PC-3 (cell line): Measurements from ENCODE around the gene ALDH3B2. TPM values are rescaled to one million over a fixed set of nuclear protein-coding genes. Genes with fewer than 3 reads are reported as not detected.
A peak's percentile ranks its signal among the peaks of the same experiment; 100 is the strongest.

Experiments
- ATAC-seq: fragments of 200-7000 bp; cut with Tn5 transposase; 2 replicates; pipeline ENCODE4 v1.9.1; 2020; ENCODE audit warnings: mild to moderate bottlenecking, moderate library complexity
- BruUV-seq: library from RNA; stranded (reverse); fragments of 400-500 nt; replicated peaks from 2 replicates; lab custom pipeline; 2021; lab: Mats Ljungman, UMichigan
- CTCF ChIA-PET: fragments of 300-600 bp; sonication (Branson Sonifier 250); formaldehyde crosslinking; loops from one replicate; lab custom pipeline; 2022; ENCODE audit warnings: antibody characterized with exemption; lab: Charles Lee
- POLR2A ChIA-PET: fragments of 300-600 bp; sonication (Branson Sonifier 250); formaldehyde crosslinking; loops from one replicate; lab custom pipeline; 2022; ENCODE audit warnings: antibody characterized with exemption; ENCODE audit not compliant: unreplicated experiment; lab: Charles Lee
- DNase-seq: peaks from one replicate; pipeline ENCODE4 v3.0.0-alpha.2; 2015
- H2AFZ ChIP-seq: fragments of 300-600 bp; sonication (generic); 2 replicates; pipeline ENCODE4 v1.6.0; 2016; ENCODE audit warnings: antibody characterized with exemption, low read length
- H3F3A ChIP-seq: fragments of 300-600 bp; sonication (generic); one replicate; pipeline ENCODE4 v1.6.0; 2017; ENCODE audit warnings: antibody characterized with exemption, low read length, control low read depth, mild to moderate bottlenecking; ENCODE audit not compliant: unreplicated experiment
- H3K27ac ChIP-seq: fragments of 300-600 bp; sonication (generic); 2 replicates; pipeline ENCODE4 v1.5.1; 2016; ENCODE audit warnings: mild to moderate bottlenecking, low read length
- H3K27me3 ChIP-seq: fragments of 300-600 bp; sonication (generic); 2 replicates; pipeline ENCODE4 v1.6.1; 2016; ENCODE audit warnings: low read length, mixed read lengths
- H3K36me3 ChIP-seq: fragments of 300-600 bp; sonication (generic); 2 replicates; pipeline ENCODE4 v1.6.1; 2016; ENCODE audit warnings: low read depth, mixed run types, low read length, mixed read lengths
- H3K4me1 ChIP-seq: fragments of 300-600 bp; sonication (generic); 2 replicates; pipeline ENCODE4 v1.5.1; 2016; ENCODE audit warnings: low read length; ENCODE audit not compliant: insufficient read depth
- H3K4me2 ChIP-seq: fragments of 300-600 bp; sonication (generic); 2 replicates; pipeline ENCODE4 v1.6.0; 2016; ENCODE audit warnings: low read length
- H3K4me3 ChIP-seq: fragments of 300-600 bp; sonication (generic); 2 replicates; pipeline ENCODE4 v1.5.1; 2016; ENCODE audit warnings: mild to moderate bottlenecking, low read length, mixed read lengths
- H3K79me2 ChIP-seq: fragments of 300-600 bp; sonication (generic); 2 replicates; pipeline ENCODE4 v1.6.1; 2017; ENCODE audit warnings: low read length, mixed read lengths
- H3K9ac ChIP-seq: fragments of 300-600 bp; sonication (generic); 2 replicates; pipeline ENCODE4 v1.6.0; 2016; ENCODE audit warnings: mild to moderate bottlenecking, low read length
- H3K9me2 ChIP-seq: fragments of 300-600 bp; sonication (generic); replicated peaks from 2 replicates; pipeline ENCODE4 v1.6.1; 2016; ENCODE audit warnings: mixed run types, low read length, mixed read lengths
- H3K9me3 ChIP-seq: fragments of 300-600 bp; sonication (generic); 2 replicates; pipeline ENCODE4 v1.6.1; 2016; ENCODE audit warnings: low read length, mixed read lengths
- H4K20me1 ChIP-seq: fragments of 300-600 bp; sonication (generic); 2 replicates; pipeline ENCODE4 v1.6.1; 2016; ENCODE audit warnings: low read length, mixed read lengths
- EZH2 ChIP-seq: fragments of 300-600 bp; sonication (generic); IDR thresholded peaks from one replicate; pipeline ENCODE4 v1.6.1; 2017; ENCODE audit warnings: antibody characterized with exemption, mild to moderate bottlenecking, low read length; ENCODE audit not compliant: unreplicated experiment
- EZH2phosphoT487 ChIP-seq: fragments of 300-600 bp; sonication (generic); IDR thresholded peaks from 2 replicates; pipeline ENCODE4 v1.6.1; 2018; ENCODE audit warnings: mild to moderate bottlenecking, antibody characterized with exemption, low read length, borderline replicate concordance
- intact Hi-C: fragments of 100-400 bp; cut with micrococcal nuclease; formaldehyde crosslinking; loops from 2 replicates; pipeline ENCODE4 v1.9.0; 2023
- total RNA-seq: library from RNA; depleted of rRNA; stranded (reverse); fragments of >200 nt; gene quantifications from 2 replicates; pipeline ENCODE4 v1.2.3, GENCODE V29; 2014
- TF ChIP-seq, protein P1 (sequence below): fragments of 300-600 bp; sonication (generic); conservative IDR thresholded peaks from 2 replicates; pipeline ENCODE4 v1.5.1; 2017; ENCODE audit warnings: antibody characterized with exemption, low read depth, mild to moderate bottlenecking, low read length

Gene ALDH3B2
- total RNA-seq, 1 experiment from 2014 or later = not detected

GRCh38 chr11:67617243-67617953, 57.0 kb downstream of the ALDH3B2 start:
- intact Hi-C loops = no loop called here
- Histone ChIP-seq H2AFZ (no peak overlapping the region), H3K9me2 (no peaks in the 10 kb centered on the region), H3K9me3 (no peaks in the 10 kb centered on the region), H3K4me3 (no peak overlapping the region), H3K27me3 (no peaks in the 10 kb centered on the region), H3K79me2 (no peaks in the 10 kb centered on the region), H3K4me1 (no peaks in the 10 kb centered on the region), H3K9ac (no peak overlapping the region), H4K20me1 (no peaks in the 10 kb centered on the region), H3K36me3 (peaks cover under 1% of the 10 kb centered on the region; the same call in 1 of the 2 replicates), H3K27ac (no peak overlapping the region), H3F3A (no peaks in the 10 kb centered on the region), H3K4me2 (no peak overlapping the region)
- TF ChIP-seq EZH2 = no peak
- TF ChIP-seq, protein P1, sequence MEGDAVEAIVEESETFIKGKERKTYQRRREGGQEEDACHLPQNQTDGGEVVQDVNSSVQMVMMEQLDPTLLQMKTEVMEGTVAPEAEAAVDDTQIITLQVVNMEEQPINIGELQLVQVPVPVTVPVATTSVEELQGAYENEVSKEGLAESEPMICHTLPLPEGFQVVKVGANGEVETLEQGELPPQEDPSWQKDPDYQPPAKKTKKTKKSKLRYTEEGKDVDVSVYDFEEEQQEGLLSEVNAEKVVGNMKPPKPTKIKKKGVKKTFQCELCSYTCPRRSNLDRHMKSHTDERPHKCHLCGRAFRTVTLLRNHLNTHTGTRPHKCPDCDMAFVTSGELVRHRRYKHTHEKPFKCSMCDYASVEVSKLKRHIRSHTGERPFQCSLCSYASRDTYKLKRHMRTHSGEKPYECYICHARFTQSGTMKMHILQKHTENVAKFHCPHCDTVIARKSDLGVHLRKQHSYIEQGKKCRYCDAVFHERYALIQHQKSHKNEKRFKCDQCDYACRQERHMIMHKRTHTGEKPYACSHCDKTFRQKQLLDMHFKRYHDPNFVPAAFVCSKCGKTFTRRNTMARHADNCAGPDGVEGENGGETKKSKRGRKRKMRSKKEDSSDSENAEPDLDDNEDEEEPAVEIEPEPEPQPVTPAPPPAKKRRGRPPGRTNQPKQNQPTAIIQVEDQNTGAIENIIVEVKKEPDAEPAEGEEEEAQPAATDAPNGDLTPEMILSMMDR = no peak
- no peak for TF ChIP-seq EZH2phosphoT487
- DNase-seq = no peak
- POLR2A ChIA-PET = no interaction called here
- CTCF ChIA-PET = no interaction called here
- ATAC-seq = no peak
- TSS peak; percentile 24 for BruUV-seq

DNA sequence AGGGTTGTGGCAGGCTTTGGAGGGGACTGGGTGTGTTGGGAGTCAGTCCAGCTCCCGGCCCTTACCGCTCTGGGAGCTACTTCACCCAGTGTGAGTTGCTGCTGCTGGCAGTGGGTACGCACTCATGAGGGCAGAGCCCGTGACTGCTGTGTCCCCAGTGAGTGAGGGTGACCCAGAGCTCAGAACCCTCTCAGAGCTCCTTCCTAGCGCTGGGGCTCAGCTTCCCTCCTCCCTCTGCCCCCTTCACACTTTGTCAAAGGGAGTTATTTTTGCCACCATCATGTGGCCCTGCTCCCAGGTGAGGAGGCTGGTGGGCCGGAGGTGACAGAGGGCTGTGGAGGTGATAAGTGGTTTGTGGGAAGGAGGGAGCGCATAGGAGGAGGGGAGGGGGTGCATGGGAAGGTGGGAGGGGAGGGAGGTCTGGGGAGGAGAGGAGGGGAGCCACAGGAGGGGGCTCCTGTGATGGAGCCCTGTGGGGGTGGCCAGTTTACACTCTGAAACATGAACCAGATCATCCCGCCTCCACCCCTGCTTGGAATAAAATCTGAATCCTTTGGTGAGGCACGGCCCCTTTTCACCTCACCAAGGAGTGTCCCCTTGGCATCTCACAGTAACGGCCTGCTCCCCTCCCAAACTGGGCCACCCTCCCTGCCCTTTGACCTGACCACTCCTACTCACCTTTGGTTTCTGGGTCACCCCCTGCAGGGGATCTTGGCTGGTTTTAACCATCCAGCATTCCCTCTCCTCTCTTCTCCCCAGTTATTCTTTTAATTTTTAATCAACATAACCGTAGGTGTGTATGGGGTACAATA, 57.8 kb downstream of the ALDH3B2 start:
- Histone ChIP-seq H2AFZ (no peak overlapping the region), H3K79me2 (no peaks in the 10 kb centered on the region), H3K9me3 (no peaks in the 10 kb centered on the region), H3K9me2 (no peaks in the 10 kb centered on the region), H3K4me3 (no peak overlapping the region), H3K27ac (no peak overlapping the region), H3K4me1 (no peaks in the 10 kb centered on the region), H4K20me1 (no peaks in the 10 kb centered on the region), H3F3A (no peaks in the 10 kb centered on the region), H3K36me3 (peaks cover 3% of the 10 kb centered on the region), H3K4me2 (no peak overlapping the region), H3K27me3 (no peaks in the 10 kb centered on the region), H3K9ac (no peak overlapping the region)
- TF ChIP-seq, protein P1 = no peak
- no peak for TF ChIP-seq EZH2
- TF ChIP-seq EZH2phosphoT487 = no peak
- intact Hi-C loops = no loop called here
- POLR2A ChIA-PET = no interaction called here
- DNase-seq (no peak), ATAC-seq (no peak)
- CTCF ChIA-PET = no interaction called here
- no TSS peak for BruUV-seq
